A549 (cell line): ENCODE results near the gene NACC2. TPM values are rescaled to one million over a fixed set of nuclear protein-coding genes. Genes with fewer than 3 reads are reported as not detected.

Experiments
- ATAC-seq, 2 experiments: fragments of 200-7000 bp in 1 of 2; fragments of >200 bp in 1 of 2; cut with Nextera tagmentation in 1 of 2; cut with Tn5 transposase in 1 of 2; 3 replicates each; pipeline versions ENCODE4 v1.8.0 to v1.9.1; 2018 to 2020; ENCODE audit warnings: mild to moderate bottlenecking in 1 of 2, moderate library complexity in 1 of 2
- CTCF ChIA-PET: fragments of 300-600 bp; sonication (Branson Sonifier 250); formaldehyde crosslinking; extraction: SDS; loops from one replicate; lab custom pipeline; 2021; ENCODE audit warnings: antibody characterized with exemption, inconsistent platforms; lab: Yijun Ruan, JAX
- POLR2A ChIA-PET: fragments of 350-600 bp; formaldehyde crosslinking; extraction: SDS; loops from one replicate; lab custom pipeline; 2021; ENCODE audit warnings: antibody characterized with exemption, inconsistent platforms; lab: Yijun Ruan, JAX
- DNase-seq, 2 experiments: peaks; one replicate each; pipeline versions ENCODE4 v3.0.0 to v3.0.0-alpha.2; 2011 to 2016; ENCODE audit warnings: low read depth in 1 of 2, low spot score in 1 of 2
- FAIRE-seq: peaks from 2 replicates; lab custom pipeline; 2011; peaks lifted over from hg19 to GRCh38; lab: Jason Lieb, UNC
- H3K27ac ChIP-seq, 2 experiments: fragments of >200 bp; sonication (Bioruptor Twin); formaldehyde crosslinking; 3 replicates each; pipeline ENCODE4 v1.5.1; 2016 to 2017
- H3K4me1 ChIP-seq: fragments of >200 bp; sonication (Bioruptor Twin); formaldehyde crosslinking; 3 replicates; pipeline ENCODE4 v1.6.1; 2016
- H3K4me2 ChIP-seq: fragments of >200 bp; sonication (Bioruptor Twin); formaldehyde crosslinking; 3 replicates; pipeline ENCODE4 v1.6.1; 2016
- H3K4me3 ChIP-seq: fragments of >200 bp; sonication (Bioruptor Twin); formaldehyde crosslinking; 3 replicates; pipeline ENCODE4 v1.5.1; 2016
- H3K9me3 ChIP-seq: fragments of >200 bp; sonication (Bioruptor Twin); formaldehyde crosslinking; 3 replicates; pipeline ENCODE4 v1.6.1; 2016
- BCL3 ChIP-seq: fragments of >200 bp; sonication (Bioruptor Twin); formaldehyde crosslinking; IDR thresholded peaks from 3 replicates; pipeline ENCODE4 v1.6.1; 2016
- E2F6 ChIP-seq: IDR thresholded peaks from 2 replicates; pipeline ENCODE4 v1.6.1; 2012; ENCODE audit warnings: low read depth, borderline replicate concordance
- EHF ChIP-seq: fragments of 250-450 bp; sonication (Bioruptor Pico); IDR thresholded peaks from 2 replicates; pipeline ENCODE4 v1.5.0; 2020; ENCODE audit warnings: mild to moderate bottlenecking
- EHMT2 ChIP-seq: fragments of 200-600 bp; sonication (generic); IDR thresholded peaks from 2 replicates; pipeline ENCODE4 v1.6.1; 2016; ENCODE audit warnings: antibody characterized with exemption, low read depth, mild to moderate bottlenecking, moderate library complexity
- ELK1 ChIP-seq: fragments of 150-350 bp; IDR thresholded peaks from 2 replicates; pipeline ENCODE4 v1.6.1; 2014; ENCODE audit warnings: low read depth, mild to moderate bottlenecking, low read length
- EP300 ChIP-seq, 2 experiments: fragments of >200 bp; sonication (Bioruptor Twin); formaldehyde crosslinking; IDR thresholded peaks; 2 replicates in 1 of 2; 3 replicates in 1 of 2; pipeline ENCODE4 v1.6.1; 2016 to 2017
- HDAC2 ChIP-seq: fragments of 200-600 bp; sonication (generic); IDR thresholded peaks from 2 replicates; pipeline ENCODE4 v1.6.1; 2016
- JUN ChIP-seq, 2 experiments: fragments of >200 bp; sonication (Bioruptor Twin); formaldehyde crosslinking; IDR thresholded peaks; 2 replicates in 1 of 2; 3 replicates in 1 of 2; pipeline ENCODE4 v1.6.1; 2016 to 2017
- KDM1A ChIP-seq: fragments of 200-600 bp; sonication (generic); IDR thresholded peaks from 2 replicates; pipeline ENCODE4 v1.6.1; 2016; ENCODE audit warnings: low read depth, mild to moderate bottlenecking
- NR3C1 ChIP-seq: fragments of >200 bp; sonication (Bioruptor Twin); formaldehyde crosslinking; IDR thresholded peaks from 3 replicates; pipeline ENCODE4 v1.6.1; 2017
- RNF2 ChIP-seq: fragments of 200-600 bp; sonication (generic); IDR thresholded peaks from 2 replicates; pipeline ENCODE4 v1.6.1; 2016; ENCODE audit warnings: low read depth, mild to moderate bottlenecking, antibody characterized with exemption, moderate library complexity, borderline replicate concordance
- TFCP2L1 ChIP-seq: fragments of 250-450 bp; sonication (Bioruptor Pico); IDR thresholded peaks from 2 replicates; pipeline ENCODE4 v1.5.0; 2021; ENCODE audit warnings: mild to moderate bottlenecking
- ZFP36 ChIP-seq: fragments of 450-650 bp; IDR thresholded peaks from 2 replicates; pipeline ENCODE4 v1.6.1; 2014; ENCODE audit warnings: borderline replicate concordance; ENCODE audit not compliant: partially characterized antibody
- WGBS: methylation state at CpG from one replicate; pipeline ENCODE4 v1.1.6; 2017; ENCODE audit errors: missing lambda C conversion rate; 5-methylcytosine and 5-hydroxymethylcytosine counted together
- polyA plus RNA-seq, 4 experiments: library from polyadenylated mRNA; depleted of rRNA in 3 of 4; stranded (reverse); fragments of >200 nt; fragmentation: RNase III in 1 of 4; extraction: RNeasy Plus Mini Kit Qiagen cat#74134 plus additional on column Dnase treatment in 1 of 4; gene quantifications; 2 replicates in 3 of 4; 3 replicates in 1 of 4; pipeline ENCODE4 v1.2.3, GENCODE V29; 2011 to 2017
- TF ChIP-seq, protein P1 (sequence below): fragments of >200 bp; sonication (Bioruptor Twin); formaldehyde crosslinking; IDR thresholded peaks from 3 replicates; pipeline ENCODE4 v1.5.1; 2016

NACC2 gene
- polyA plus RNA-seq, 2 of the 4 experiments (the other 2 are of a cell fraction) = 16.1 to 28.4 TPM

GRCh38 chr9:136120438-136120844 lies 25.4 kb upstream of the NACC2 start (continued):
- TF ChIP-seq ELK1 (no peak), KDM1A (no peak)

DNA sequence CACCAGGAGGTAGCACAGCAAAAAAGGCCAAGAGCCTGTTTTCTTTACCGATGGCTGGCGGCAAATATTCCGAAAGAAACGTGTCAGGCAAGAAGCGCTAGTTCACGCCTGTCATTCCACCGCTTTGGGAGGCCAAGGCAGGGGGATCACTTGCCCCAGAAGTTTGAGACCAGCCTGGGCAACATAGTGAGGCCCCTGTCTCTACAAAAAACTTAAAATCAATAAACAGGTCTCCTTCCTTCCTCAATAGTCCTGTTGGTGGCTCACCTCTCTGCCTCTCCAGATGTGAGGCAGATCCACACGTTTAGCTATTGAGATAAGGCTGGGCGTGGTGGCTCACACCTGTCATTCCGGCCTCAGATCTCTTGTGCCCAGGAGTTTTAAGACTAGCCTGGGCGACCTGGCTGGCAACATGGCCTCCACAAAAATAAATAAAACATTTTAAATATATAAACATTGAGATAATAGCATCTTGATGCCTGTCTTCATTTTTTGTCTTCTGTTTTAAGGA lies 24.8 kb upstream of the NACC2 start:
- ChIA-PET CTCF (interaction anchor here (0.6 to 9.3 kb wide), 6 partner anchors 9 to 155 kb away, joined by 3 to 220 read pairs (median 34); partner anchors contain the start of genes NACC2 and UBAC1), POLR2A (no interaction called here)
- DNase-seq (no peak), FAIRE-seq (no peak), ATAC-seq (no peak)
- TF ChIP-seq NR3C1 (no peak), RNF2 (no peak), EHF (CRISPR knock-in tag) (no peak), E2F6 (no peak), BCL3 (no peak), ZFP36 (no peak), EHMT2 (no peak), HDAC2 (no peak), EP300 (IDR thresholded peaks at IDR 0.05) (no peak)
- TF ChIP-seq, protein P1, sequence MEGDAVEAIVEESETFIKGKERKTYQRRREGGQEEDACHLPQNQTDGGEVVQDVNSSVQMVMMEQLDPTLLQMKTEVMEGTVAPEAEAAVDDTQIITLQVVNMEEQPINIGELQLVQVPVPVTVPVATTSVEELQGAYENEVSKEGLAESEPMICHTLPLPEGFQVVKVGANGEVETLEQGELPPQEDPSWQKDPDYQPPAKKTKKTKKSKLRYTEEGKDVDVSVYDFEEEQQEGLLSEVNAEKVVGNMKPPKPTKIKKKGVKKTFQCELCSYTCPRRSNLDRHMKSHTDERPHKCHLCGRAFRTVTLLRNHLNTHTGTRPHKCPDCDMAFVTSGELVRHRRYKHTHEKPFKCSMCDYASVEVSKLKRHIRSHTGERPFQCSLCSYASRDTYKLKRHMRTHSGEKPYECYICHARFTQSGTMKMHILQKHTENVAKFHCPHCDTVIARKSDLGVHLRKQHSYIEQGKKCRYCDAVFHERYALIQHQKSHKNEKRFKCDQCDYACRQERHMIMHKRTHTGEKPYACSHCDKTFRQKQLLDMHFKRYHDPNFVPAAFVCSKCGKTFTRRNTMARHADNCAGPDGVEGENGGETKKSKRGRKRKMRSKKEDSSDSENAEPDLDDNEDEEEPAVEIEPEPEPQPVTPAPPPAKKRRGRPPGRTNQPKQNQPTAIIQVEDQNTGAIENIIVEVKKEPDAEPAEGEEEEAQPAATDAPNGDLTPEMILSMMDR = no peak
- Histone ChIP-seq H3K27ac (peak overlapping the region; percentile 96 to 100), H3K4me1 (peaks cover 18% of the 10 kb centered on the region), H3K4me2 (peak overlapping the region; percentile 94), H3K9me3 (no peaks in the 10 kb centered on the region), H3K4me3 (peak overlapping the region; percentile 93)
- 80% methylated on average over 11 of the region's 11 CpGs for WGBS

- peak; percentile 20 to 47 for ATAC-seq
- H3K27ac ChIP-seq = peak overlapping the region; percentile 96 to 100
- POLR2A ChIA-PET = no interaction called here
- H3K4me3 ChIP-seq = peak overlapping the region; percentile 93
- TF ChIP-seq TFCP2L1 (CRISPR knock-in tag) = no peak
- peak in 1 of 2 experiments; percentile 7; a peak in 1 of 5 replicates for TF ChIP-seq JUN (IDR thresholded peaks at IDR 0.05)
- no peaks in the 10 kb centered on the region for H3K9me3 ChIP-seq
- WGBS = 10% methylated on average over 9 of the region's 64 CpGs
- FAIRE-seq = no peak
- CTCF ChIA-PET = interaction anchor here (0.6 to 9.3 kb wide), 4 partner anchors 8 to 154 kb away, joined by 3 to 220 read pairs (median 68); partner anchors contain the start of gene UBAC1
- H3K4me1 ChIP-seq = peaks cover 18% of the 10 kb centered on the region
- peak overlapping the region; percentile 94 for H3K4me2 ChIP-seq
- peak in 1 of 2 experiments; percentile 68 for DNase-seq
Measured at GRCh38 chr9:136119061-136119882, 24.2 kb upstream of the NACC2 start.
